Activated CD4-positive, CD25-positive, alpha-beta regulatory T cell treated with anti-CD3 and anti-CD28 coated beads, Interleukin-2, amount 50 U/mL, for 16 hours (primary cell): ENCODE data around the gene BMP8B.
"Not testable (repeated sequence)": the region's sequence is repeated elsewhere in the genome, so short reads cannot be mapped to it uniquely, and the experiment has no call there.

ENCODE experiments used
- DNase-seq: peaks from one replicate; pipeline ENCODE4 v3.0.0-alpha.2; 2020; ENCODE audit warnings: low read depth, low spot score

Gene BMP8B

GRCh38 chr1:39778463-39779099 lies 10.1 kb downstream of the BMP8B start:
- not testable (repeated sequence) for DNase-seq

- not testable (repeated sequence) for DNase-seq
Observed at GRCh38 chr1:39777896-39778295, 10.8 kb downstream of the BMP8B start.

GRCh38 chr1:39777306-39777705 lies 11.4 kb downstream of the BMP8B start:
- DNase-seq, result no peak

- DNase-seq, result no peak
Observed at GRCh38 chr1:39776886-39777285, 11.8 kb downstream of the BMP8B start.

GRCh38 chr1:39776400-39776713 lies 12.3 kb downstream of the BMP8B start:
- no peak for DNase-seq

- not testable (repeated sequence) for DNase-seq
Observed at GRCh38 chr1:39775676-39776399, 12.8 kb downstream of the BMP8B start.

GRCh38 chr1:39775141-39775540 lies 13.5 kb downstream of the BMP8B start:
- not testable (repeated sequence) for DNase-seq

GRCh38 chr1:39773369-39773979 lies 15.2 kb downstream of the BMP8B start:
- DNase-seq, result not testable (repeated sequence)

- DNase-seq, result not testable (repeated sequence)
Observed at GRCh38 chr1:39771022-39771532, 17.6 kb downstream of the BMP8B start, which contains the start of gene OXCT2. Gene OXCT2, minus strand, starts transcription at chr1:39771348. Its CDS starts 93 bp downstream, at chr1:39771255.

GRCh38 chr1:39770100-39771021 lies 18.3 kb downstream of the BMP8B start:
- not testable (repeated sequence) for DNase-seq

GRCh38 chr1:39769502-39769901 lies 19.2 kb downstream of the BMP8B start:
- DNase-seq, result not testable (repeated sequence)

- DNase-seq, result not testable (repeated sequence)
Observed at GRCh38 chr1:39766466-39766865, 22.2 kb downstream of the BMP8B start.

- not testable (repeated sequence) for DNase-seq
Observed at GRCh38 chr1:39764512-39764911, 24.2 kb downstream of the BMP8B start.

- not testable (repeated sequence) for DNase-seq
Observed at GRCh38 chr1:39763619-39764374, 24.9 kb downstream of the BMP8B start.

- DNase-seq, result no peak
Observed at GRCh38 chr1:39762550-39763540, 25.8 kb downstream of the BMP8B start.

GRCh38 chr1:39761557-39762260 lies 27.0 kb downstream of the BMP8B start:
- no peak for DNase-seq

- no peak for DNase-seq
Observed at GRCh38 chr1:39761016-39761415, 27.6 kb downstream of the BMP8B start.

- no peak for DNase-seq
Observed at GRCh38 chr1:39760074-39761008, 28.3 kb downstream of the BMP8B start.
